GM21528 (cell line): ENCODE data around the gene TBC1D3G.
"Not testable (repeated sequence)": the region's sequence is repeated elsewhere in the genome, so short reads cannot be mapped to it uniquely, and the experiment has no call there.

Source experiments
- ATAC-seq: cut with Tn5 transposase; IDR thresholded peaks from one replicate; pipeline ENCODE4 v1.9.1; 2021; ENCODE audit warnings: mild to moderate bottlenecking, moderate library complexity; ENCODE audit not compliant: unreplicated experiment, low FRiP score

The TBC1D3G gene

GRCh38 chr17:36323584-36323983, at the start of gene TBC1D3G:
TSS of gene TBC1D3G (plus strand) at chr17:36323884. CDS start at chr17:36325412, 1,528 bp downstream.
- ATAC-seq, result not testable (repeated sequence)

GRCh38 chr17:36283256-36283655, 40.4 kb upstream of the TBC1D3G start:
- not testable (repeated sequence) for ATAC-seq

DNA sequence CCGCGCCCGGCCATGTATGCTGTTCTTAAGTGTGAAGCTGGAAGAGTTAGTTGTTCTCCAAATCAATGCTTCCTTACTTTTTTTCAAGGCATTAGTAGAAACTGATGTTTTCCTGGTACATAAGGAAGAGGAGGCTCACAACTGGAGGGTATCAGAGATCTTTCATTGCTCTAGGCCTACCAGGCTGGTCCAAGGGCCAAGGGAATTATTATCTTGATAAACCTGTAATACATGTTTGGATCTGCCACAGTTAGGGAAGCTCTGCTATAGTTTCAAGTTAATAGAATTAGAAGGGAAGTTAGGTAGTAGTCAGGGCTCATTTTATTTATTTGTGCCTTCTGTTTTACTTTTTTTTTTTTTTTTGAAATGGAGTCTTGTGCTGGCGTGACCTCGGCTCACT, 39.5 kb upstream of the TBC1D3G start:
- not testable (repeated sequence) for ATAC-seq

- ATAC-seq, result not testable (repeated sequence)
Observed at GRCh38 chr17:36289965-36290612, 33.6 kb upstream of the TBC1D3G start.

- not testable (repeated sequence) for ATAC-seq
Observed at GRCh38 chr17:36295161-36295560, 28.5 kb upstream of the TBC1D3G start.

DNA sequence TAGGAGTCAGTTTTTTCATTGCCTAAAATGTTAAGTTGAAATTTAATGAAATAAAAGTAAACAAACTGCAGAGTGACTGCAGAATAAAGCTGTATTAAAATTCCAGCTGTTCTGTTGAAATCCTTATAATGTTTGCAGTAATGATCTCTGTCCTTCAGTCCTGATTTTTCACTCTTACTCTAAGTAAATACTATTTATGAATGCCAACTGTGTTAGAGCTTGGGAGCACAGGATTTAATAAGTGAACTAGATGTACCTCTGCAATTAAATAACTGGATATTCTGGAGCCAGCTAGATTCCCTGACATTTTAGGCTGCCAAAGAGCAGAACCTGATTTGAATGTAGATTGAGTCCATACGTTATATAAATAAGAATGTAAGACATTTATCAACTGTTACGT, 7.9 kb upstream of the TBC1D3G start:
- ATAC-seq, result not testable (repeated sequence)

DNA sequence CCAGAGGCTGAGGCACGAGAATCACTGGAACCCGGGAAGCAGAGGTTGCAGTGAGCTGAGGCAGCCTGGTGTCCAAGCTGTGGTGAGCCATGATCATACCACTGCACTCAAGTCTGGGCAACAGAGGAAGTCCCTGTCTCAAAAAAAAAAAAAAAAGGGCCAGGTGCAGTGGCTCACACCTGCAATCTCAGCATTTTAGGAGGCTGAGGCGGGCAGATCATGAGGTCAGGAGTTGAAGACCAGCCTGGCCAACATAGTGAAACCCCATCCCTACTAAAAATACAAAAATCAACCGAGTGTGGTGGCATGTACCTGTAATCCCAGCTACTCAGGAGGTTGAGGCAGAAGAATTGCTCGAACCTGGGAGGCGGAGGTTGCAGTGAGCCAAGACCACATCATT, 38.8 kb downstream of the TBC1D3G start:
- ATAC-seq, result not testable (repeated sequence)

GRCh38 chr17:36375938-36376337, 52.3 kb downstream of the TBC1D3G start:
- ATAC-seq, result not testable (repeated sequence)
